HG03342 (cell line): ENCODE data around the gene FOXR2.

Experiments used
- ATAC-seq: cut with Tn5 transposase; IDR thresholded peaks from one replicate; pipeline ENCODE4 v1.9.1; 2021; ENCODE audit warnings: mild to moderate bottlenecking, moderate library complexity; ENCODE audit not compliant: unreplicated experiment

FOXR2 gene, protein sequence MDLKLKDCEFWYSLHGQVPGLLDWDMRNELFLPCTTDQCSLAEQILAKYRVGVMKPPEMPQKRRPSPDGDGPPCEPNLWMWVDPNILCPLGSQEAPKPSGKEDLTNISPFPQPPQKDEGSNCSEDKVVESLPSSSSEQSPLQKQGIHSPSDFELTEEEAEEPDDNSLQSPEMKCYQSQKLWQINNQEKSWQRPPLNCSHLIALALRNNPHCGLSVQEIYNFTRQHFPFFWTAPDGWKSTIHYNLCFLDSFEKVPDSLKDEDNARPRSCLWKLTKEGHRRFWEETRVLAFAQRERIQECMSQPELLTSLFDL

DNA sequence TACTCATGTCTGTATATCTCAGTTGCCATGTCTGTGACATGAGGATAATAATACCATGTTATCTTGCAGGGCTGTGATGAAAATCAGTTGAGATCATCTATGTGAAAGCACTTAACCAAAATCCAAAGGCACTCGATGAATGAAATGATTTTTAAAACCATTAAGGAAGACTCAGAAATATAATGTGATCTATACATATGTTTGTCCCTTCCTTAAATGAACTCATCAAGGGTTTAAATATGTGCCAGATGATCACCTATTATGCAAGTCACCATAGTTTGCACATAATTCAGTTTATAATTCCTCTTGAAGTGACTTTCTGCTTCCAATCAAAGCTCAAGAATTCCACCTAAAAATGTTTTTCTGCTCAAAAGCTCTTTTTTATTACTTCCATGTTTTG is at the start of gene FOXR2:
Gene FOXR2, plus strand, starts transcription at position 301 of the 400 bp plus-strand sequence. CDS start 312 bp downstream, outside the sequence.
- ATAC-seq = no peak

DNA sequence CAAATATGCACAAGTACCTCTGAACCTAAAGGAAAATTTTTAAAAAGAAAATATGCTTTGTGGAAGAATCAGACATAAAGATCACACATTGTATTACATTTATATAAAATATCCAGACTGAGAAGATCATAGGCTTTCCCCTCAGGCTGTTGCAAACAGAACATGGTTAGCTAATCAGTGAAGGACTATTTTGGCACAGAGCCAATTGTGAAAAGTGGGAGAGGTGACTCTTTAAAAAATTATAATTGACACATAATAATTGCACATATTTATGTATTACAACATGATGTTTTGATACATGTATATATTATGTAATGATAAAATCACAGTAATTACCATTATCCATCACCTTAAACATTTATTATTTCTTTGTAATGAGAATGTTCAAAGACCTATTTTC is 44.1 kb upstream of the FOXR2 start:
- no peak for ATAC-seq

DNA sequence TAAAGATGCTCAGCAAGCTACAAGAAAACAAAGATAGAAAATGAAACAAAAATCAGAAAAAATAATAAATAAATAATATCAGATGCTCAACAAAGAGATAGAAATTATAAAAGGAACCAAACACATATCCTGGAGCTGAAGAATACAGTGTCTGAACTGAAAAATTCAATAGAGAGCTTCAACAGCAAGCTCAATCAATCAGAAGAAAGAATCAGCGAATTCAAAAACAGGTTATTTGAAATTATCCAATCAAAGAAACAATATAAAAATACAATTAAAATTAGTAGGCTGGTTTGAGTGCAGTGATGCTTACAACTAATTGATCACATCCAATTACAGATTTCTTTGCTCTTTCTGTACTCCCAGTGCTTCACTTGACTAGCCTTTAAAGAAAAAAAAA is 40.8 kb upstream of the FOXR2 start:
- no peak for ATAC-seq

DNA sequence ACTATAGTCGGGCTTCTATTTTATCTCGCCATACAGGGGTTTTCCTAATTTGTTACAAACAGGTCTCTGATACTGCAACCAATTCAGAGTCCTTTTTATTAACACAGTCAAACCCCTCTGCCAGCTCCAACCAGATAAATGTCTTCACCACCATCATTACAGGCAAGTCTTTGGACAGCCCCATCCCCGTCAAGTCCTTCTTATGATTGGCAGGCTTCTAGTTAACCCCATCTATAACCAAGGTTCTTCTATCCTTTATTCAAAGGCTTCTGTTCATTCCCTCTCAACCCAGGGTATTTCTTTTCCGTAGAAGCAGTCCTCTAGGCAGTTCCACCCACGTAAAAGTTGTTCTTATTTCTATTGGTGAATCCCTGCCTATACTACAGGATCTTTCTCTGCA is 29.9 kb upstream of the FOXR2 start:
- no peak for ATAC-seq

DNA sequence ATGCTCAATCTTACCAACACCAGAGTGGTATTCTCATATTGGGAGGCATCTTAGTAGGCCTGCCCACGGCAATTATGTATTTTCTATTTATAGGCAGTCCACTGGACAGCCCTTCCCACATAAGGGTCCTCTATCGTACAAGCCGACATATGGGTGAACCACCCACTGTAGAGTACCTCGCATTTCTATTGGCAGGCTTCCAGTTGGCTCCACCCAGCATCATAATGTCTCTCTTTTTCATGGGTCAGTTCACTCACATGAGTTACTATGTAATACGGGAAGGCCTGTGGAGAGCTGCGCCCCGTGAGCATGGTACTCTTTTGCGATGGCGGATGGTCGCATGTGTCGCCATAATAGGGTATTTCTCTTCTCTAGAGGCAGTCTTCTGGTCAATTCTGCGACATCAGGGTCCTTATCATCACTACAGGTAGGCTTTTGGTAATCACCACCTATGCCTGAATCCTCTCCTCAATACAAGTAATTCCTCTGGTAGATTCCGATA is 29.4 kb upstream of the FOXR2 start:
- no peak for ATAC-seq

DNA sequence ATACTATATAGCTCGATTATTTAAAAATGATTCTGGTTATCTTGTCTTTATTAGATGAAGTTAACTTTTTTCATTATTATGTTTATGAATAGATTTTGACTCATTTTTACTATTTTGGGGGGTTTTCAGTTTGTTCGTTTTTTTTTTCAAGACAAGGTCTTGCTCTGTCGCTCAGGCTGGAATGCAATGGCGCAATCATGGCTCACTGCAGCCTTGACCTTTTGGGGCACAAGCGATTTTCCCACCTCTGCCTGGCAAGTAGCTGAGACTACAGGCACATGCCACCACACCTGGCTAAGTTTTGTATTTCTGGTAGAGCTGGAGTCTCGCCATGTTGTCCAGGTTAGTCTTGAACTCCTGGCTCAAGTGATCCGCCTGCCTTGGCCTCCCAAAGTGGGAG is 24.9 kb upstream of the FOXR2 start:
- ATAC-seq = no peak

DNA sequence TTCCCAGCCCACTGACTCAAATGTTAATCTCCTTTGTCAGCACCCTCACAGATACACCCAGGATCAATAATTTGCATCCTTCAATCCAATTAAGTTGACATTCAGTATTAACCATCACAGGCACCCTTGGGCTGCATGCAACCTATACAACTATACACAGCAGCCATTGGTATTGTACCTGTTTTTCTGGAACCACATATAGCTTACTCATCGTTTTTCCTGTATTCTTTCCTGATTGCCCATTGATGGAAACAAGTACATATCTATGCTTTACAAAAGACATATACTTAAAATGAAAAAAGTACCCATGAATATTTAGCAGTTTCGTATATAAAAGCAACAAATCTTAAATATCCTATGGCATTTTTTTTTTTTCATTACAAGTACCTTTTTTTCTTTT is 3.7 kb upstream of the FOXR2 start:
- ATAC-seq = no peak

DNA sequence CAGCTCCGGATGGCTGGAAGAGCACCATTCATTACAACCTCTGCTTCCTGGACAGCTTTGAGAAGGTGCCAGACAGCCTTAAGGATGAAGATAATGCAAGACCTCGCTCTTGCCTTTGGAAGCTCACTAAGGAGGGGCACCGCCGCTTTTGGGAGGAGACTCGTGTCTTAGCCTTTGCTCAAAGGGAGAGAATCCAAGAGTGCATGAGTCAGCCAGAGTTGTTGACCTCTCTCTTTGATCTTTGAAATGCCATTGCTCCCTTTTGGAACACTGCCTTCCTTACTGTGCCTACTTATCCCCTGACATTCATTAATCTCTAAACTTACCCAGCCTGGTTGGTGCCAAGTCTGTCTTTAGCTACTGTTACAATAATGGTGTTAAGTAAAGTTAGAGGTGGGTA is 1.2 kb downstream of the FOXR2 start:
- ATAC-seq = no peak

DNA sequence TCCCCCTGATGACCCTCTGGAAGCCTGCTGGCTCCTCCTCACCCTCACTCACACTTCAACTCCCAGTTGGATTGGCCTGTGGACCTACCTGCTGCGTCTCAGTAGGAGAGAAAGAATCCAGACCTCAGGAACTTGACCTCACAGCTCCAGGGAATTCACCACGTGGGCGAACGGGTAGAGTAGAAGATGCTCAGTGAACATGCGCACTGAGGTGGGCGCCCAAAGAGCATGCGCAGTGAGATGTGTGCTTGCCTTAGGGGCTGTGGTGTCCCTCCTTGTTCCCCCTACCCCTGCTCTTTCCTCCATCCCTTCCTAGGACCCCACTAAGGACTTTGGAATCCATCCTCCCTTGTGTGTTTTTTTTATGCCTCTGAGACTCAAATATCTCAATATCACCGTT is 12.9 kb downstream of the FOXR2 start:
- ATAC-seq = no peak

DNA sequence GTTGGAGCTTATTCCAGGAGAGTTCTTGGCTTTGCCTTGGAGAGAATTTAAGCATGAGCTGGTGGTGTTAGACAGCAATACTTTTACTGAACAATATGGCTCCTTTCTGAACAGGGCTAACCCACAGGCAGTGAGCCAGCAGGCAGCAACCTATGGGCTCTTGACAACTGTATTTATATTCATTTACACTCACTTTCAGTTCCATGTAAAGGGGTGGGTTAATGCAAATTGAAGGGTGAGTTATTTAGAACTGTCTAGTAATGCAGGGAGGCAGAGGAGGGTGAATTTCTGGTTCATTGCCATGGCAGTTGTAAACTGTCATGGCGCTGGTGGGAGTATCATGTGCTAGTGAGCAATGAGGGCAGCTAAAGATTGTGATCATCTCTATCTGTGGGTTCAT is 15.7 kb downstream of the FOXR2 start:
- ATAC-seq = peak; percentile 78

DNA sequence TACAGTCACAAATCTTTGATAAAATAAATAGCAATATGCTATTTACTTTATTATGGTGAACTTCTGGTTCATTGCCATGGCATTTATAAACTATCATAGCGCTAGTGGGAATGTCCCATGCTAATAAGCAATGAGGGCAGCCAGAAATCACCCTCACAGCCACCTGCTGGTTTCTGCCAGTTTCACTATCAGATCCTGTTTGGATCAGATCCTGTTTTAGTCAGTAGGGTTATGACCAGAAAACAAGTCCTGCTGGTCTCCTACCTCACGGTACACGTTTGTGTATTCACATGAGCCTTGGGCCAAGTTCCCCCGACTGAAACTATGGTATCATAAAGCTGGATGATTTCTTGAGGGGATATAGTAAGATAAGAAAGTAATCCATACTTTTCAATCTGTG is 17.7 kb downstream of the FOXR2 start:
- ATAC-seq = peak; percentile 71

DNA sequence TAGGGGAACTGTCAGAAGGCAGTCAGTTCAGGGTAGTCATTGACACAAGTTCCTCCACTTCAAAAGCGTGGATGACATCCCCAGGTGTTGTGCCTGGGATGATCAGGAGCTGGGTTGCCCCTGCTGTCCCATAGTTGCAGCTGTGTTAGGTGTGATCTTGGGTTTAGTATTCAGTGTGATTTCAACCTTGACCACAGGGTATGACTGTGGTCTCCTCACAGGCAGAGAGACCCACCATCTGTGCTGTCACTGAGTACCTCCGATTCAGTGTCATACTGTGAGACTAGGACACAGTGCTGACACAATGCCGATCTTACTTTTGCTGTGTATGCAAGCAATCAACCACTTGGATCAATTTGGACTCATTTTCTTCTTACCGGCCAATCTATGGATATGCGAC is 25.2 kb downstream of the FOXR2 start:
- peak; percentile 54 for ATAC-seq

DNA sequence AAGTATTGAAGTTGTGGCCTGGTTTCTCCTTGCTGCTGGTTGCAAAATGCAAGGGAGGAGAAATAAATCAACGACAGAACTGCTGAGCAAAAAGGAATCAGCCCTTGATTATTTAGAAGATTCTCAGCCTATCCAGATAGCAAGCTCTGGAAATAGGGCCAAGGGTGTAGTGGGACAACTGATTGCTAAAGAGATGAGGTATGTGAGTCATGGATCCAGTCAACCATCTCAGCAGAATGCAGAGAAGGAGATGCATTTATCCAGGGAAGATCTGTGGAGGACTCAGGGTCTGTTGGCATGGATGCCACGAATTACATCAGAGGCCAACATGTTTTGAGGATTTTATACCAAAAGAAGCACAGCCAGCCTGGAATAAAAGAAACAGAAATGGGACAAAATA is 36.7 kb downstream of the FOXR2 start:
- no peak for ATAC-seq

DNA sequence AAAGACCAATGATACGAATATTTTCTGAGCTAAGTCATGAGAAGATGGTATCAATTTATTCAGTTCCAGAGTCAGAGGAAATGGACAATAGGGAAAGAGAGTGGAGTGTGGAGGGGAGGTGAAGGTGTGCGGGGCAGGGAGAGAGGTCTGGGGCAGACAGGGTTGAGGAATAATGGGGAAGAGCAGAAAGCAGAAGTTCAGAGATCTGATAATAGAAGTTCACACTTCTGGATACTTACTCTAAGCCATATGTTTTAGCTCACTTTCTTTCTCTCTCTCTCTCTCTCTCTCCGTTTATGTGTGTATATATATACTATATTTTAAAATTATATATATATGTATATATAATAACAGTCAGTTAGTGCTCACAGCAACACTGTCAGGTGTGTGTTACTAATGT is 40.4 kb downstream of the FOXR2 start:
- ATAC-seq = no peak

DNA sequence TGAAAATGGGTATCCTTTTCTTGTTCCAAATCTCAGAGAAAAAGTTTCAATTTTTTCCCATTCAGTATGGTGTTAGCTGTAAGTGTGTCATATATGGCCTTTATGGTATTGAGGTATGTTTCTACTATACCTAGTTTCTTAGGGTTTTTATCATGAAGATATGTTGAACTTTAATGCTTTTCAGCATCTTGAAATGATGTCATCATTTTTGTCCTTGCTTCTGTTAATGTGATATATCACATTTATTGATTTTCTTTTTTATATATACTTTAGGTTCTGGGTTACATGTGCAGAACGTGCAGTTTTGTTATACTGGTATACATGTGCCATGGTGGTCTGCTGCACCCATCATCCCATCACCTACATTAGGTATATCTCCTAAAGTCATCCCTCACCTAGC is 44.9 kb downstream of the FOXR2 start:
- ATAC-seq = no peak
